DND-41 (cell line): Measurements from ENCODE around the gene DNAH3.

ENCODE experiments used
- CTCF ChIP-seq: IDR thresholded peaks from 2 replicates; pipeline ENCODE4 v1.5.1; 2012; ENCODE audit warnings: borderline replicate concordance, low read length, moderate library complexity, mild to moderate bottlenecking; ENCODE audit not compliant: poor library complexity, severe bottlenecking; ENCODE audit errors: extremely low read depth
- EZH2 ChIP-seq: IDR thresholded peaks from 3 replicates; pipeline ENCODE4 v1.6.1; 2012; ENCODE audit warnings: borderline replicate concordance, low read depth, mild to moderate bottlenecking, moderate library complexity, low read length, inconsistent platforms; ENCODE audit not compliant: severe bottlenecking

- TF ChIP-seq CTCF (no peak), EZH2 (no peak)
Observed at GRCh38 chr16:20931066-20931600, 219.5 kb downstream of the DNAH3 start.
